HepG2 (cell line): ENCODE measurements around the gene FGF2. TPM values are rescaled to one million over a fixed set of nuclear protein-coding genes. Genes with fewer than 3 reads are reported as not detected.

Source experiments
- ATAC-seq: fragments of 200-7000 bp; cut with Tn5 transposase; 3 replicates; pipeline ENCODE4 v1.9.1; 2020; ENCODE audit warnings: mild to moderate bottlenecking, moderate library complexity
- BruUV-seq: library from RNA; stranded (reverse); fragments of 400-500 nt; replicated peaks from 2 replicates; lab custom pipeline; 2021; lab: Mats Ljungman, UMichigan
- CTCF ChIA-PET: fragments of 300-600 bp; formaldehyde crosslinking; extraction: SDS; loops from one replicate; lab custom pipeline; 2021; ENCODE audit warnings: low total read pairs, inconsistent platforms, low intra/inter-chr PET ratio; lab: Yijun Ruan, JAX
- POLR2A ChIA-PET: fragments of 350-600 bp; sonication (Branson Sonifier 250); formaldehyde crosslinking; loops from one replicate; lab custom pipeline; 2020; ENCODE audit warnings: antibody characterized with exemption, inconsistent platforms; lab: Yijun Ruan, JAX
- DNase-seq: peaks from one replicate; pipeline ENCODE4 v3.0.0-alpha.2; 2015; ENCODE audit warnings: low spot score
- FAIRE-seq: peaks from 3 replicates; lab custom pipeline; 2011; peaks lifted over from hg19 to GRCh38; lab: Jason Lieb, UNC
- H2AFZ ChIP-seq: one replicate; pipeline ENCODE4 v1.6.1; 2011; ENCODE audit warnings: low read length, inconsistent platforms
- H3K27ac ChIP-seq: fragments of 300-600 bp; 3 replicates; pipeline ENCODE4 v1.8.0; 2011; ENCODE audit warnings: mixed run types, mild to moderate bottlenecking, mixed read lengths, low read length, inconsistent platforms; ENCODE audit not compliant: insufficient read depth; ENCODE audit errors: extremely low read length
- H3K27me3 ChIP-seq, 2 experiments: fragments of 200-600 bp in 1 of 2; 2 replicates in 1 of 2; 3 replicates in 1 of 2; pipeline versions ENCODE4 v1.6.0 to v1.8.0; 2011; ENCODE audit warnings: low read length in 2 of 2, mild to moderate bottlenecking in 2 of 2, moderate library complexity in 2 of 2, inconsistent platforms in 1 of 2; ENCODE audit not compliant: insufficient read depth in 2 of 2, control insufficient read depth in 1 of 2
- H3K36me3 ChIP-seq, 2 experiments: fragments of 200-600 bp in 1 of 2; replicated peaks in 1 of 2; 2 replicates in 1 of 2; 3 replicates in 1 of 2; pipeline versions ENCODE4 v1.5.1 to v1.8.0; 2011; ENCODE audit warnings: low read length in 2 of 2, inconsistent platforms in 1 of 2; ENCODE audit not compliant: insufficient read depth in 2 of 2, control insufficient read depth in 1 of 2
- H3K4me1 ChIP-seq: 2 replicates; pipeline ENCODE4 v1.5.1; 2012; ENCODE audit warnings: low read length, inconsistent platforms; ENCODE audit not compliant: insufficient read depth
- H3K4me2 ChIP-seq: 2 replicates; pipeline ENCODE4 v1.6.0; 2011; ENCODE audit warnings: low read depth, low read length, inconsistent platforms
- H3K4me3 ChIP-seq, 3 experiments: fragments of 200-600 bp in 1 of 3; sonication (generic), shearing (Covaris generic) in 1 of 3; replicated peaks in 1 of 3; 2 replicates each; pipeline ENCODE4 v1.5.1; 2011 to 2016; ENCODE audit warnings: low read length in 3 of 3, inconsistent platforms in 2 of 3, low read depth in 2 of 3, mild to moderate bottlenecking in 2 of 3, control low read depth in 1 of 3, mixed read lengths in 1 of 3; ENCODE audit not compliant: insufficient read depth in 1 of 3
- H3K79me2 ChIP-seq: one replicate; pipeline ENCODE4 v1.6.1; 2011; ENCODE audit warnings: low read length, inconsistent platforms; ENCODE audit not compliant: insufficient read depth
- H3K9ac ChIP-seq: 2 replicates; pipeline ENCODE4 v1.6.0; 2011; ENCODE audit warnings: mild to moderate bottlenecking, low read depth, low read length, inconsistent platforms; ENCODE audit not compliant: insufficient read depth
- H3K9me3 ChIP-seq: 2 replicates; pipeline ENCODE4 v1.5.1; 2012; ENCODE audit warnings: mild to moderate bottlenecking, low read length
- H4K20me1 ChIP-seq: 2 replicates; pipeline ENCODE4 v1.6.0; 2011; ENCODE audit warnings: inconsistent platforms, mild to moderate bottlenecking, low read length, moderate library complexity; ENCODE audit not compliant: insufficient read depth
- BRCA1 ChIP-seq: sonication (generic); formaldehyde crosslinking; IDR thresholded peaks from 2 replicates; pipeline ENCODE4 v1.4.0; 2020; ENCODE audit warnings: missing genetic modification reagents
- DBP ChIP-seq: sonication (generic); formaldehyde crosslinking; IDR thresholded peaks from 2 replicates; pipeline ENCODE4 v1.4.0; 2020; ENCODE audit warnings: missing genetic modification reagents; ENCODE audit errors: not compliant biosample characterization
- HMG20A ChIP-seq: IDR thresholded peaks from 2 replicates; pipeline ENCODE4 v1.6.1; 2016; ENCODE audit warnings: borderline replicate concordance
- HMGXB4 ChIP-seq, 2 experiments: sonication (generic) in 1 of 2; formaldehyde crosslinking in 1 of 2; IDR thresholded peaks; 2 replicates each; pipeline versions ENCODE4 v1.4.0 to v1.6.1; 2018 to 2020; ENCODE audit warnings: missing genetic modification reagents in 2 of 2, borderline replicate concordance in 1 of 2, low read depth in 1 of 2, mild to moderate bottlenecking in 1 of 2, missing biosample characterization in 1 of 2
- HNRNPH1 ChIP-seq: fragments of 200-400 bp; formaldehyde crosslinking; optimal IDR thresholded peaks from 2 replicates; pipeline ENCODE3; 2017; ENCODE audit warnings: mild to moderate bottlenecking, low read depth, low read length
- NFE2 ChIP-seq: sonication (generic); formaldehyde crosslinking; IDR thresholded peaks from 2 replicates; pipeline ENCODE4 v1.4.0; 2020; ENCODE audit warnings: missing genetic modification reagents
- NR2F1 ChIP-seq, 2 experiments: fragments of 450-650 bp in 1 of 2; formaldehyde crosslinking in 1 of 2; IDR thresholded peaks; 2 replicates each; pipeline versions ENCODE4 v1.5.0 to v1.6.1; 2016 to 2020; ENCODE audit warnings: mild to moderate bottlenecking in 1 of 2, missing compliant biosample characterization in 1 of 2, missing genetic modification reagents in 1 of 2, moderate library complexity in 1 of 2
- SOX13 ChIP-seq, 3 experiments: fragments of 450-650 bp in 1 of 3; sonication (generic) in 1 of 3; formaldehyde crosslinking in 1 of 3; IDR thresholded peaks in 2 of 3; conservative IDR thresholded peaks in 1 of 3; 2 replicates each; pipeline versions ENCODE4 v1.5.0 to v1.6.1; 2016 to 2020; ENCODE audit warnings: antibody characterized with exemption in 1 of 3, mild to moderate bottlenecking in 1 of 3, missing compliant biosample characterization in 1 of 3, missing genetic modification reagents in 1 of 3, moderate library complexity in 1 of 3
- SRF ChIP-seq: IDR thresholded peaks from 2 replicates; pipeline ENCODE4 v1.6.1; 2011; ENCODE audit warnings: mild to moderate bottlenecking, low read depth, low read length, moderate library complexity
- ZMAT3 ChIP-seq: sonication (generic); formaldehyde crosslinking; conservative IDR thresholded peaks from 2 replicates; pipeline ENCODE4 v1.7.0; 2021; ENCODE audit warnings: missing genetic modification reagents
- ZMYM2 ChIP-seq: sonication (generic); formaldehyde crosslinking; IDR thresholded peaks from 2 replicates; pipeline ENCODE4 v1.8.0; 2022; ENCODE audit warnings: mild to moderate bottlenecking, missing genetic modification reagents
- ZNF260 ChIP-seq: sonication (generic); formaldehyde crosslinking; IDR thresholded peaks from 2 replicates; pipeline ENCODE4 v1.4.0; 2020; ENCODE audit warnings: missing genetic modification reagents, low read depth, mild to moderate bottlenecking, borderline replicate concordance
- ZNF292 ChIP-seq: sonication (generic); formaldehyde crosslinking; IDR thresholded peaks from 2 replicates; pipeline ENCODE4 v1.8.1; 2022; ENCODE audit warnings: mild to moderate bottlenecking, low read depth, missing genetic modification reagents, borderline replicate concordance
- ZNF446 ChIP-seq: sonication (generic); formaldehyde crosslinking; IDR thresholded peaks from 2 replicates; pipeline ENCODE4 v1.5.0; 2020; ENCODE audit warnings: mild to moderate bottlenecking, missing genetic modification reagents
- ZNF709 ChIP-seq: sonication (generic); formaldehyde crosslinking; IDR thresholded peaks from 2 replicates; pipeline ENCODE4 v1.5.0; 2020; ENCODE audit warnings: mild to moderate bottlenecking, missing genetic modification reagents
- WGBS: methylation state at CpG from one replicate; pipeline ENCODE4 v1.1.6; 2017; ENCODE audit warnings: low lambda C conversion rate; 5-methylcytosine and 5-hydroxymethylcytosine counted together
- in situ Hi-C: cut with HindIII; loops from 2 replicates; pipeline ENCODE4 v1.10.0; 2017; ENCODE audit warnings: low pct_unique_long_range_greater_than_20kb; ENCODE audit not compliant: extremely low pct_ligation_motif_present
- intact Hi-C: fragments of 100-400 bp; cut with micrococcal nuclease; formaldehyde crosslinking; loops from one replicate; pipeline ENCODE4 v1.10.0; 2022; ENCODE audit not compliant: unreplicated experiment
- polyA plus RNA-seq, 8 experiments: library from polyadenylated mRNA; depleted of rRNA in 3 of 8; stranded (reverse) in 7 of 8; unstranded in 1 of 8; fragments of >200 nt; fragmentation: Illumina TruSeq in 4 of 8; extraction: Trizol in 4 of 8; gene quantifications; 2 replicates each; pipeline versions ENCODE4 v1.2.1 to v1.2.3, GENCODE V29; 2011 to 2016; ENCODE audit warnings: low read depth in 4 of 8, missing spikeins in 1 of 8, mixed read lengths in 1 of 8; ENCODE audit not compliant: insufficient read depth in 1 of 8
- total RNA-seq, 5 experiments: library from RNA; depleted of rRNA; stranded (reverse); fragments of >200 nt; fragmentation: Illumina TruSeq; extraction: Trizol; gene quantifications; 2 replicates each; pipeline ENCODE4 v1.2.3, GENCODE V29; 2016; ENCODE audit warnings: low read depth in 1 of 5

FGF2 gene
- total and polyA plus RNA-seq, 2 of the 13 experiments (the other 11 are each of a cell fraction or from before 2014, with no cell fraction given), result 0.01 to 0.02 TPM

- Histone ChIP-seq H3K4me1 (peaks cover 27% of the 10 kb centered on the region), H3K9me3 (no peaks in the 10 kb centered on the region), H3K4me2 (no peak overlapping the region), H2AFZ (no peak overlapping the region), H3K79me2 (no peaks in the 10 kb centered on the region), H3K36me3 (no peaks in the 10 kb centered on the region), H3K4me3 (no peak overlapping the region), H3K27ac (no peak overlapping the region), H3K27me3 (no peaks in the 10 kb centered on the region; a peak in 1 of 5 replicates), H4K20me1 (no peaks in the 10 kb centered on the region), H3K9ac (no peak overlapping the region)
- TF ChIP-seq HMGXB4 (CRISPR knock-in tag; IDR thresholded peaks at IDR 0.05; ENCODE audit: borderline replicate concordance in 1 of 2, low read depth in 1 of 2) (no peak), HMG20A (CRISPR knock-in tag) (no peak), ZNF260 (no peak), NFE2 (CRISPR knock-in tag) (no peak), ZNF709 (CRISPR knock-in tag) (no peak), ZNF446 (no peak), ZNF292 (CRISPR knock-in tag) (no peak), ZMAT3 (no peak), BRCA1 (CRISPR knock-in tag) (no peak), SRF (no peak), DBP (CRISPR knock-in tag) (no peak), ZMYM2 (CRISPR knock-in tag) (no peak), SOX13 (IDR thresholded peaks at IDR 0.05) (no peak), SOX13 (CRISPR knock-in tag; conservative IDR thresholded peaks at IDR 0.05 in 1 of 2, IDR thresholded peaks at IDR 0.05 in 1 of 2) (no peak), HNRNPH1 (no peak), NR2F1 (CRISPR knock-in tag; IDR thresholded peaks at IDR 0.05) (no peak)
- DNase-seq (no peak), FAIRE-seq (no peak), ATAC-seq (no peak)
- 48% methylated on average over 2 of the region's 2 CpGs for WGBS
- in situ Hi-C loops, result no loop called here
- intact Hi-C loops, result no loop called here
- POLR2A ChIA-PET, result no interaction called here
- no TSS peak for BruUV-seq
- CTCF ChIA-PET, result no interaction called here
Observed at GRCh38 chr4:122858705-122859104, 32.1 kb downstream of the FGF2 start.
